IMR-90 (cell line): Measurements from ENCODE around the gene ASIC2. TPM values are rescaled to one million over a fixed set of nuclear protein-coding genes. Genes with fewer than 3 reads are reported as not detected.

Experiments used
- ATAC-seq: fragments of 200-7000 bp; cut with Tn5 transposase; 2 replicates; pipeline ENCODE4 v1.9.1; 2020; ENCODE audit warnings: low read depth, mild to moderate bottlenecking, moderate library complexity
- BruUV-seq: library from RNA; stranded (reverse); fragments of 400-500 nt; replicated peaks from 2 replicates; lab custom pipeline; 2021; lab: Mats Ljungman, UMichigan
- CTCF ChIA-PET: fragments of 300-600 bp; formaldehyde crosslinking; extraction: SDS; loops from one replicate; lab custom pipeline; 2021; ENCODE audit warnings: antibody characterized with exemption; lab: Yijun Ruan, JAX
- POLR2A ChIA-PET: fragments of 300-600 bp; sonication (Branson Sonifier 250); formaldehyde crosslinking; loops from one replicate; lab custom pipeline; 2022; ENCODE audit warnings: antibody characterized with exemption; ENCODE audit not compliant: unreplicated experiment; lab: Charles Lee
- DNase-seq: peaks from one replicate; pipeline ENCODE4 v3.0.0; 2013
- H2AFZ ChIP-seq: replicated peaks from 2 replicates; pipeline ENCODE3; 2013; ENCODE audit warnings: low read length, mild to moderate bottlenecking; ENCODE audit not compliant: poor library complexity
- H2AK5ac ChIP-seq: 2 replicates; pipeline ENCODE4 v1.6.1; 2013; ENCODE audit warnings: low read depth, low read length, inconsistent platforms
- H2AK9ac ChIP-seq: replicated peaks from 2 replicates; pipeline ENCODE3; 2013; ENCODE audit warnings: mild to moderate bottlenecking, low read depth, low read length, moderate library complexity; ENCODE audit not compliant: poor library complexity
- H2BK120ac ChIP-seq: 2 replicates; pipeline ENCODE4 v1.6.1; 2013; ENCODE audit warnings: low read depth, low read length, inconsistent platforms
- H2BK15ac ChIP-seq: 3 replicates; pipeline ENCODE4 v1.6.1; 2013; ENCODE audit warnings: low read depth, low read length, inconsistent platforms
- H2BK20ac ChIP-seq: 2 replicates; pipeline ENCODE4 v1.6.1; 2013; ENCODE audit warnings: low read depth, mild to moderate bottlenecking, inconsistent platforms, low read length, moderate library complexity
- H2BK5ac ChIP-seq: 2 replicates; pipeline ENCODE4 v1.6.1; 2013; ENCODE audit warnings: mild to moderate bottlenecking, low read depth, low read length, inconsistent platforms; ENCODE audit not compliant: poor library complexity, severe bottlenecking
- H3K14ac ChIP-seq: replicated peaks from 2 replicates; pipeline ENCODE4 v1.6.1; 2013; ENCODE audit warnings: low read depth, low read length, inconsistent platforms
- H3K18ac ChIP-seq: 2 replicates; pipeline ENCODE4 v1.6.1; 2013; ENCODE audit warnings: low read depth, low read length, control low read depth
- H3K23ac ChIP-seq: 2 replicates; pipeline ENCODE4 v1.6.1; 2013; ENCODE audit warnings: low read depth, low read length, inconsistent platforms
- H3K27ac ChIP-seq: 2 replicates; pipeline ENCODE4 v1.5.1; 2013; ENCODE audit warnings: mild to moderate bottlenecking, control low read depth, low read length; ENCODE audit not compliant: insufficient read depth
- H3K27me3 ChIP-seq: 2 replicates; pipeline ENCODE4 v1.6.1; 2013; ENCODE audit warnings: low read length; ENCODE audit not compliant: control insufficient read depth, insufficient read depth
- H3K36me3 ChIP-seq: 2 replicates; pipeline ENCODE4 v1.6.1; 2013; ENCODE audit warnings: low read length, mixed read lengths; ENCODE audit not compliant: control insufficient read depth, insufficient read depth
- H3K4ac ChIP-seq: 2 replicates; pipeline ENCODE4 v1.6.1; 2013; ENCODE audit warnings: low read depth, low read length, inconsistent platforms
- H3K4me1 ChIP-seq: 2 replicates; pipeline ENCODE4 v1.6.1; 2013; ENCODE audit warnings: low read length, mixed read lengths; ENCODE audit not compliant: control insufficient read depth, insufficient read depth
- H3K4me2 ChIP-seq: 2 replicates; pipeline ENCODE4 v1.6.1; 2013; ENCODE audit warnings: low read depth, mild to moderate bottlenecking, control low read depth, low read length, moderate library complexity
- H3K4me3 ChIP-seq: 2 replicates; pipeline ENCODE4 v1.5.1; 2013; ENCODE audit warnings: low read depth, mild to moderate bottlenecking, control low read depth, low read length, moderate library complexity; ENCODE audit not compliant: insufficient read depth
- H3K56ac ChIP-seq: 2 replicates; pipeline ENCODE4 v1.6.1; 2013; ENCODE audit warnings: low read length, inconsistent platforms; ENCODE audit not compliant: insufficient read depth; ENCODE audit errors: extremely low read depth
- H3K79me1 ChIP-seq, 2 experiments: 2 replicates each; pipeline ENCODE4 v1.6.1; 2013; ENCODE audit warnings: low read length in 2 of 2, inconsistent platforms in 1 of 2, low read depth in 1 of 2
- H3K9ac ChIP-seq: 2 replicates; pipeline ENCODE4 v1.6.1; 2013; ENCODE audit warnings: low read depth, low read length, control low read depth
- H3K9me1 ChIP-seq: 2 replicates; pipeline ENCODE4 v1.6.1; 2013; ENCODE audit warnings: low read length, inconsistent platforms; ENCODE audit not compliant: insufficient read depth
- H3K9me3 ChIP-seq: 2 replicates; pipeline ENCODE4 v1.6.1; 2013; ENCODE audit warnings: low read length; ENCODE audit not compliant: control insufficient read depth, insufficient read depth
- H4K20me1 ChIP-seq: 2 replicates; pipeline ENCODE4 v1.6.1; 2013; ENCODE audit warnings: low read length, inconsistent platforms; ENCODE audit not compliant: insufficient read depth
- H4K5ac ChIP-seq: 2 replicates; pipeline ENCODE4 v1.6.1; 2013; ENCODE audit warnings: mild to moderate bottlenecking, low read depth, low read length, control low read depth
- H4K8ac ChIP-seq, 2 experiments: 2 replicates each; pipeline ENCODE4 v1.6.1; 2013; ENCODE audit warnings: low read depth in 2 of 2, low read length in 2 of 2, control low read depth in 1 of 2, inconsistent platforms in 1 of 2
- H4K91ac ChIP-seq: 2 replicates; pipeline ENCODE4 v1.6.1; 2013; ENCODE audit warnings: low read depth, low read length, inconsistent platforms; ENCODE audit not compliant: insufficient read depth
- CHD1 ChIP-seq: IDR thresholded peaks from 2 replicates; pipeline ENCODE4 v1.6.1; 2012; ENCODE audit warnings: low read depth, low read length, improper control_type of control experiment
- ELK1 ChIP-seq: fragments of 150-350 bp; IDR thresholded peaks from 2 replicates; pipeline ENCODE4 v1.6.1; 2016; ENCODE audit warnings: low read depth, mild to moderate bottlenecking, low read length, moderate library complexity, borderline replicate concordance
- FOS ChIP-seq: fragments of 150-350 bp; IDR thresholded peaks from 2 replicates; pipeline ENCODE4 v1.6.1; 2016; ENCODE audit warnings: low read depth, low read length
- MAZ ChIP-seq: IDR thresholded peaks from 2 replicates; pipeline ENCODE4 v1.6.1; 2012; ENCODE audit warnings: low read depth, mild to moderate bottlenecking, low read length, improper control_type of control experiment, moderate library complexity, borderline replicate concordance
- RAD21 ChIP-seq: IDR thresholded peaks from 2 replicates; pipeline ENCODE4 v1.6.1; 2012; ENCODE audit warnings: low read length, improper control_type of control experiment
- SMC3 ChIP-seq: fragments of 150-350 bp; IDR thresholded peaks from 2 replicates; pipeline ENCODE4 v1.6.1; 2016; ENCODE audit warnings: low read depth, mild to moderate bottlenecking, antibody characterized with exemption, low read length, moderate library complexity
- WGBS, 2 experiments: methylation state at CpG; one replicate each; pipeline versions ENCODE4 v1.1.5 to v1.1.7; 2013; ENCODE audit warnings: missing lambda C conversion rate in 2 of 2; ENCODE audit not compliant: insufficient read length in 1 of 2; ENCODE audit errors: extremely low coverage in 2 of 2; 5-methylcytosine and 5-hydroxymethylcytosine counted together
- dilution Hi-C: fragments of 300-500 bp; cut with HindIII; formaldehyde crosslinking; loops from one replicate; pipeline ENCODE4 v1.14.3; 2018; ENCODE audit warnings: low sequenced_read_pairs; ENCODE audit not compliant: unreplicated experiment
- in situ Hi-C: fragments of 300-500 bp; cut with MboI; formaldehyde crosslinking; loops from 3 replicates; pipeline ENCODE4 v1.14.3; 2019; ENCODE audit warnings: low sequenced_read_pairs, inconsistent platforms, mixed read lengths
- intact Hi-C: fragments of 100-400 bp; cut with micrococcal nuclease; formaldehyde crosslinking; loops from 2 replicates; pipeline ENCODE4 v1.10.0; 2022
- polyA plus RNA-seq, 3 experiments: library from polyadenylated mRNA; depleted of rRNA; stranded (reverse); fragments of >200 nt; gene quantifications; 2 replicates each; pipeline ENCODE4 v1.2.3, GENCODE V29; 2012; ENCODE audit warnings: low replicate concordance in 1 of 3
- total RNA-seq: library from RNA; depleted of rRNA; stranded (reverse); fragments of >200 nt; gene quantifications from 2 replicates; pipeline ENCODE4 v1.2.3, GENCODE V29; 2012

Gene ASIC2
- total and polyA plus RNA-seq, 2 of the 4 experiments (the other 2 are of a cell fraction): under 0.01 to 0.15 TPM

- no peak for TF ChIP-seq RAD21
- no peak for TF ChIP-seq CHD1
- no peak for TF ChIP-seq MAZ
- TF ChIP-seq FOS: no peak
- TF ChIP-seq SMC3: no peak
- TF ChIP-seq ELK1: no peak
- intact Hi-C loops: loop anchor here (10.0 kb wide), 1 partner anchor 144 kb away; no protein-coding TSS in a partner anchor
- H3K18ac ChIP-seq: no peak overlapping the region
- no peaks in the 10 kb centered on the region for H4K20me1 ChIP-seq
- H3K4me3 ChIP-seq: no peak overlapping the region
- no peak overlapping the region for H3K4me2 ChIP-seq
- H3K79me1 ChIP-seq: no peaks in the 10 kb centered on the region
- no peak overlapping the region for H3K23ac ChIP-seq
- no peak overlapping the region for H2AK9ac ChIP-seq
- ChIA-PET POLR2A (no interaction called here), CTCF (no interaction called here)
- DNase-seq (no peak), ATAC-seq (no peak)
- BruUV-seq: no TSS peak
- H2BK15ac ChIP-seq: no peak overlapping the region
- H3K9ac ChIP-seq: no peak overlapping the region
- dilution Hi-C loops: no loop called here
- no peaks in the 10 kb centered on the region for H3K9me3 ChIP-seq
- no peak overlapping the region for H2BK120ac ChIP-seq
- no peak overlapping the region for H2AK5ac ChIP-seq
- no peak overlapping the region for H3K27ac ChIP-seq
- H3K14ac ChIP-seq: no peak overlapping the region
- peaks cover 15% of the 10 kb centered on the region for H3K27me3 ChIP-seq
- no peak overlapping the region; the same call in 1 of the 2 replicates for H2BK20ac ChIP-seq
- no peak overlapping the region for H4K8ac ChIP-seq
- no peak overlapping the region for H3K4ac ChIP-seq
- in situ Hi-C loops: no loop called here
- H4K91ac ChIP-seq: no peak overlapping the region
- H2BK5ac ChIP-seq: no peak overlapping the region
- peaks cover 9% of the 10 kb centered on the region for H3K9me1 ChIP-seq
- no peak overlapping the region for H4K5ac ChIP-seq
- no CpG with 5 or more reads among the region's 1 CpG for WGBS, 2 experiments
- H3K56ac ChIP-seq: no peak overlapping the region
- no peaks in the 10 kb centered on the region for H3K36me3 ChIP-seq
- H3K4me1 ChIP-seq: peaks cover 6% of the 10 kb centered on the region
- H2AFZ ChIP-seq: no peak overlapping the region
Observed at GRCh38 chr17:33288954-33289353, 4.1 kb downstream of the ASIC2 start.
